Heart right ventricle (tissue), 16 donors: Measurements from ENCODE around the gene SRD5A3. TPM values are rescaled to one million over a fixed set of nuclear protein-coding genes. Genes with fewer than 3 reads are reported as not detected.
A peak's percentile ranks its signal among the peaks of the same experiment; 100 is the strongest.
"Not testable (repeated sequence)": the region's sequence is repeated elsewhere in the genome, so short reads cannot be mapped to it uniquely, and the experiment has no call there.

ENCODE experiments used
- ATAC-seq, 8 donors: fragments of 200-7000 bp; cut with Tn5 transposase; one replicate each; pipeline ENCODE4 v1.9.1; 2020; ENCODE audit warnings: mild to moderate bottlenecking in 8 of 8, moderate library complexity in 8 of 8, moderate number of reproducible peaks in 1 of 8
- DNase-seq, 2 donors: peaks; one replicate each; pipeline ENCODE4 v3.0.0-alpha.2; 2020
- H3K27ac ChIP-seq, 10 donors: fragments of 200-600 bp; sonication (generic) in 2 of 10; one replicate each; pipeline versions ENCODE4 v1.5.0 to v1.8.0; 2020 to 2022; ENCODE audit warnings: mild to moderate bottlenecking in 3 of 10
- H3K27me3 ChIP-seq, 7 donors: fragments of 200-600 bp; one replicate each; pipeline ENCODE4 v1.8.0; 2021 to 2022; ENCODE audit warnings: mild to moderate bottlenecking in 2 of 7
- H3K36me3 ChIP-seq, 9 donors: fragments of 200-600 bp; sonication (generic) in 1 of 9; one replicate each; pipeline versions ENCODE4 v1.5.0 to v1.8.0; 2020 to 2022; ENCODE audit warnings: mild to moderate bottlenecking in 2 of 9
- H3K4me1 ChIP-seq, 9 donors: fragments of 200-600 bp; sonication (generic) in 1 of 9; one replicate each; pipeline versions ENCODE4 v1.5.0 to v1.8.0; 2020 to 2022; ENCODE audit warnings: mild to moderate bottlenecking in 4 of 9
- H3K4me3 ChIP-seq, 10 donors: fragments of 200-600 bp; sonication (generic) in 2 of 10; one replicate each; pipeline versions ENCODE4 v1.5.0 to v1.8.0; 2020 to 2022; ENCODE audit warnings: mild to moderate bottlenecking in 7 of 10, moderate library complexity in 2 of 10
- H3K9me3 ChIP-seq, 11 donors: fragments of 200-600 bp in 10 of 11; sonication (generic) in 2 of 11; one replicate each; pipeline versions ENCODE4 v1.5.0 to v1.8.0; 2013 to 2022; ENCODE audit warnings: mild to moderate bottlenecking in 2 of 11, control low read depth in 1 of 11, moderate library complexity in 1 of 11
- CTCF ChIP-seq, 9 donors: fragments of 200-600 bp; sonication (generic) in 2 of 9; IDR thresholded peaks; one replicate each; pipeline versions ENCODE4 v1.5.0 to v1.8.0; 2021 to 2022; ENCODE audit warnings: antibody characterized with exemption in 9 of 9, mild to moderate bottlenecking in 5 of 9, moderate library complexity in 1 of 9
- WGBS, 2 donors: extraction: QIAGEN DNeasy Blood & Tissue Kit; methylation state at CpG; one replicate each; pipeline ENCODE4 v1.1.7; 2013; ENCODE audit warnings: inconsistent platforms in 1 of 2; 5-methylcytosine and 5-hydroxymethylcytosine counted together
- intact Hi-C, 10 donors: fragments of 100-400 bp; cut with DNase I; formaldehyde crosslinking; loops; one replicate each; pipeline versions ENCODE4 v1.11.1 to v1.14.2; 2022
- polyA plus RNA-seq, 2 donors: library from polyadenylated mRNA; stranded (reverse); fragments of 200-250 nt; gene quantifications; one replicate each; pipeline ENCODE4 v1.2.3, GENCODE V29; 2013
- total RNA-seq, 10 donors: library from RNA; stranded (reverse); fragmentation: NEBNext Ultra II Directional in 3 of 10; extraction: Animal tissue kit (Norgen Biotek cat#: 25700) in 3 of 10; gene quantifications; one replicate each; pipeline versions ENCODE4 v1.2.1 to v1.2.4, GENCODE V29; 2021 to 2023
- donor health status: Arrhythmogenic right ventricular cardiomyopathy.
- donor health status: ischemic (EF 13 %, LVEDD 7.1; RV severe dilation, severe dysfunction).
- donor health status: healthy with polysubstance abuse.
- donor health status: DM: no; HTN: yes; CAD: no.
- donor health status: DM: no; HTN: no; CAD: no.
- donor health status: ischemic (EF 25% LVEDD 6.9; RV normal size, moderate dysfunction).
- donor health status: ischemic (EF 25% LVEDD 5.7; RV mildly dilated, moderate dysfunction).
- donor health status: healthy.
- donor health status: DM: yes; HTN: yes; CAD: no.
- donor health status: Ischemic cardiomyopathy.
- donor health status: ischemic (EF 35%, LVEDD 5.7; RV mildly dilated, moderate dysfunction).
- donor health status: nonischemic (EF 11% LVEDD 7.7; RV severe dilation, severe dysfunction).
- donor health status: DM: yes; HTN: yes; CAD: no.
- donor health status: PGD.
- donor health status: ischemic (EF 29% LVEDD 5.4; RV normal size, mild dysfunction).
- donor health status: nonischemic (EF 23%, LVEDD 6.1; RV moderate dilation, normal function).

Gene SRD5A3
- total and polyA plus RNA-seq, 12 donors = 4.4 to 14.6 (median 7.7) TPM

DNA sequence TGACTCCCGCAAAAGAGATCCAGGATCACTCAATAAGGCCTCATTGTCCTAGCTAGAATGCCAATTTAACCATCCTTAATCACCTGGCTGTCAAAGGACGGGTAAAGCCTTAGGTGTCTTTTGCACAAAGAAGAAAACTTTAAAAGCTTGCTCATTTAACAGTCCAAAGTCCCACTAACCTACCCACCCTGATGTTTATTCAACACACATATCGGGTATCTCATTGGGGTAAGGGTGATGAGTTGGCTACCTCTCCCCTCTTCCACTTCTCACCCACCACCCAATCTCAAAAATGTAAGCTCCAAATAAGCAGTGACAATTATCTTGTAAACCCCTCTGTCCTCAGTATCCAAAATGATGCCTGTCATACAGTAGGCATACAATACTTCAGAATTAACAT lies 988 bp upstream of the SRD5A3 start:
- peak overlapping the region in 2 of 10 donors; percentile 96 for H3K27ac ChIP-seq
- peaks cover 5 to 36% (median 15%) of the 10 kb centered on the region in 9 donors for H3K4me1 ChIP-seq
- intact Hi-C loops = loop anchor here in 9 of 10 donors (5.0 to 10.0 kb wide), 9 partner anchors 52 to 522 kb away; partner anchors contain the start of genes CLOCK (in 5 of the 9), TMEM165 (in 4 of the 9) and EXOC1 (in 2 of the 9)
- TF ChIP-seq CTCF (IDR thresholded peaks at IDR 0.05) = no peak
- no peaks in the 10 kb centered on the region for H3K36me3 ChIP-seq
- ATAC-seq = no peak
- H3K4me3 ChIP-seq = no peak overlapping the region
- no peaks in the 10 kb centered on the region for H3K9me3 ChIP-seq
- no peaks in the 10 kb centered on the region for H3K27me3 ChIP-seq
- DNase-seq = no peak
- WGBS, 2 donors = 92 to 97% methylated on average over 3 of the region's 3 CpGs

GRCh38 chr4:55346851-55347255 lies 811 bp downstream of the SRD5A3 start:
- intact Hi-C loops = loop anchor here in 9 of 10 donors (1.0 to 10.0 kb wide), 11 partner anchors 48 to 520 kb away; partner anchors contain the start of genes CLOCK (in 5 of the 9), TMEM165 (in 5 of the 9) and EXOC1 (in 2 of the 9)
- peak overlapping the region; percentile 39 to 91 (median 82) for H3K4me3 ChIP-seq
- H3K36me3 ChIP-seq = peaks cover 0 to 11% (median 0%) of the 10 kb centered on the region in 9 donors
- no peak for TF ChIP-seq CTCF (IDR thresholded peaks at IDR 0.05)
- no peaks in the 10 kb centered on the region for H3K9me3 ChIP-seq
- peak in 1 of 2 donors; percentile 16 for DNase-seq
- ATAC-seq = peak in 4 of 8 donors; percentile 1 to 9 (median 2)
- H3K27me3 ChIP-seq = no peaks in the 10 kb centered on the region
- peak overlapping the region; percentile 95 to 99 (median 96) for H3K27ac ChIP-seq
- peaks cover 5 to 29% (median 15%) of the 10 kb centered on the region in 9 donors for H3K4me1 ChIP-seq
- 33 to 36% methylated on average over 16 of the region's 16 CpGs for WGBS, 2 donors

DNA sequence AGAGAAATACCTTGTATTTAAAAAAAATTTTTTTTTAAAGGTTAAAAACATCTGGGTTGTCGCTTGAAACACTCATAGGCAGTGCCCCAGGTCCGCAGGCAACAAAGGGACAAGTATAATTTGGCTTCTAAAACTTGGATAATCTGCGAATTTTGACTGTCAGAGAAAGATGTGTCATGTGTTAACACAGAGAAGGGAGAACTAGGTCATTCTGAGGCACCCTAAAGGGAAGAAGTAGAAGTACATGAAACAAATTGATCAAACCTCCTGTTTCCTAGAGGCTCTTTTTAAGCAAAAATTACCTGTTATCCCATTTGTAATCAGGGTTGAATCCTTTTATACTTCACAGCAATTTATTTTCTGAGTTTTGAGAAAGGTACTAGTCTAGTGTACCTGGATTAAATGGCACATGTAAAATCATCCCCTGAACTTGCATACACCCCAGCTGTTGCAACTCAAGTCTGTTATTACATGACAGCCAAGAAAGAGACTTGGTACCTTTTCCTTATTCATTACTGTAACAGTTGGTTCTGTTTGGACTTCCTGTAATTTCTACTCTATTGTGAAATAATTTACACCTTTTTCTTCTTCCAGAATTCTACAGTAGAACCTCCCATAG lies 1.7 kb downstream of the SRD5A3 start:
- no peak for TF ChIP-seq CTCF (IDR thresholded peaks at IDR 0.05)
- DNase-seq (no peak), ATAC-seq (no peak)
- Histone ChIP-seq H3K4me1 (peaks cover 5 to 29% (median 15%) of the 10 kb centered on the region in 9 donors), H3K27me3 (no peaks in the 10 kb centered on the region), H3K4me3 (peak overlapping the region in 1 of 10 donors; percentile 81), H3K27ac (peak overlapping the region in 7 of 10 donors; percentile 44 to 99 (median 96)), H3K36me3 (peaks cover 0 to 13% (median 0%) of the 10 kb centered on the region in 9 donors), H3K9me3 (no peaks in the 10 kb centered on the region)
- intact Hi-C loops = loop anchor here in 9 of 10 donors (2.0 to 10.0 kb wide), 10 partner anchors 49 to 520 kb away; partner anchors contain the start of genes CLOCK (in 5 of the 9), TMEM165 (in 4 of the 9) and EXOC1 (in 2 of the 9)
- 91 to 93% methylated on average over 3 of the region's 3 CpGs for WGBS, 2 donors

DNA sequence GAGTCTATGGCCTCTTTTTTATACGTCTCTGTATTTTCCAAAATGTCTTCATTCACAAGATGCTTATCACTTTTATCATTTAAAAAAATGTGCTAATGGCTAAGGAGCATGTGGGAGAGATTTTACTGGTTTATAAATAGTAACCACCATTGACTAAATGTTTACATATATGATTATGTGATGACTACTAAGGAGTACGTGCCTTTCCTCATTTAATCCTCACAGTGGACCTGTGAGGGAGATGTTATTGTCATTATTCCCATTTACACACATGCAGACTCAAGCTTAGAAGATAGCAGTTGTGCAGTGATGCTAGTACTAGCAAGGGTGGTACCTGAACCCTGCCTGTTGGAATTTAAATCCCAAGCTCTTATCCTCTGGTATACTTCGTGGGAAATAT lies 2.4 kb downstream of the SRD5A3 start:
- intact Hi-C loops = loop anchor here in 9 of 10 donors (5.0 to 10.0 kb wide), 9 partner anchors 49 to 519 kb away; partner anchors contain the start of genes CLOCK (in 5 of the 9), TMEM165 (in 4 of the 9) and EXOC1 (in 2 of the 9)
- ATAC-seq (no peak), DNase-seq (no peak)
- Histone ChIP-seq H3K4me1 (peaks cover 5 to 29% (median 15%) of the 10 kb centered on the region in 9 donors), H3K27me3 (no peaks in the 10 kb centered on the region), H3K4me3 (no peak overlapping the region), H3K9me3 (no peaks in the 10 kb centered on the region), H3K27ac (no peak overlapping the region), H3K36me3 (peaks cover 0 to 13% (median 0%) of the 10 kb centered on the region in 9 donors)
- TF ChIP-seq CTCF (IDR thresholded peaks at IDR 0.05) = no peak
- 78 to 79% methylated on average over 3 of the region's 3 CpGs for WGBS, 2 donors

GRCh38 chr4:55350870-55351269 lies 4.8 kb downstream of the SRD5A3 start:
- 96% methylated on average over 10 of the region's 10 CpGs for WGBS, 2 donors
- H3K4me3 ChIP-seq, H3K9me3 ChIP-seq, H3K27me3 ChIP-seq, DNase-seq, H3K27ac ChIP-seq, ATAC-seq: not testable (repeated sequence)
- intact Hi-C loops = loop anchor here in 1 of 10 donors (10.0 kb wide), 1 partner anchor 514 kb away; no protein-coding TSS in a partner anchor
- Histone ChIP-seq H3K36me3 (peaks cover 0 to 21% (median 2%) of the 10 kb centered on the region in 9 donors), H3K4me1 (peaks cover 5 to 23% (median 11%) of the 10 kb centered on the region in 9 donors)
